Raji (cell line): Measurements from ENCODE around the gene PRDM16.

Experiments
- POLR2A ChIP-seq: IDR thresholded peaks from 2 replicates; pipeline ENCODE4 v1.6.1; 2011; ENCODE audit warnings: low read depth, low read length, control low read depth; ENCODE audit not compliant: insufficient read depth

PRDM16 gene

GRCh38 chr1:3111348-3112021 is 42.5 kb downstream of the PRDM16 start:
- no peak for TF ChIP-seq POLR2A

DNA sequence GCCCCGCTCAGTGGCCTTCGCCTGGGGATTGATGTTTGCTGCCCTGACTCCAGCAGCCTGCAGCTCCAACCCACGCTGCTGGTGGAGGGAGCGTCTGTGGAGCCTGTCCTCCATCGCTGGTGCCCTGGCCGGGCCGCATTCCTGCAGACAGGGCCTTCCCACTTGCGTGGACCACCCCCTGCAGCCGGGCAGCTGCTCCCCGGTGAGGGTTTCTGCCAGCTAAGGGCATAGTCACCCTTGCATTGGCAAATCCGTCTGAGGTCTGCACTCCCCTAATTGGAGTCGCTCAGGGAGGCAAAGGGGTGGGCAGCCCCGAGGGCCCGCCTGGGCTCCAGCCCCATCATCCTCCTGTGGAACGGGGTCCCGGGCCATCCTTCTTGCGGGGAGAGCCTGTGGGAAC is 43.5 kb downstream of the PRDM16 start:
- no peak for TF ChIP-seq POLR2A

- no peak for TF ChIP-seq POLR2A
These were observed 44.2 kb downstream of the PRDM16 start for GRCh38 chr1:3113047-3113740.

DNA sequence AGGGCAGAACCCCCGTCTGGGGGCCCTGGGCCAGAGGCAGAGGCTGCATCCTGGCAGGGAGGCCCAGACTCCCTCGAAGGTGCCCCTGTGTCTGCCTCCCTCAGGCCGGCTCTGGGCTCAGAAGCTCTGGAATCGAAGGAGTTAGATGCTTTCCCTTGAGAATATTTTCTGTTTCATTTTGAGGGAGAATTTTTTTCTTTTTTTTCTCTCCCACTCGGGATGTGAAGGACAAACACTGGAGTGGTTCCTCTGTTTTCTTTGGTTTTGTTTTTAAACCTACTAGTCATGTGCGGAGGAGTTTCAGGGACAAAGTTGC is 44.7 kb downstream of the PRDM16 start:
- no peak for TF ChIP-seq POLR2A

GRCh38 chr1:3114131-3114744 is 45.2 kb downstream of the PRDM16 start:
- no peak for TF ChIP-seq POLR2A

GRCh38 chr1:3114846-3115245 is 45.8 kb downstream of the PRDM16 start:
- no peak for TF ChIP-seq POLR2A

- TF ChIP-seq POLR2A: no peak
These were observed 46.5 kb downstream of the PRDM16 start for GRCh38 chr1:3115275-3116149.

- no peak for TF ChIP-seq POLR2A
These were observed 47.1 kb downstream of the PRDM16 start for GRCh38 chr1:3116150-3116510.

- no peak for TF ChIP-seq POLR2A
These were observed 47.6 kb downstream of the PRDM16 start for GRCh38 chr1:3116560-3116959.

GRCh38 chr1:3117879-3118278 is 48.9 kb downstream of the PRDM16 start:
- TF ChIP-seq POLR2A: no peak

GRCh38 chr1:3119061-3119460 is 50.1 kb downstream of the PRDM16 start:
- TF ChIP-seq POLR2A: no peak

DNA sequence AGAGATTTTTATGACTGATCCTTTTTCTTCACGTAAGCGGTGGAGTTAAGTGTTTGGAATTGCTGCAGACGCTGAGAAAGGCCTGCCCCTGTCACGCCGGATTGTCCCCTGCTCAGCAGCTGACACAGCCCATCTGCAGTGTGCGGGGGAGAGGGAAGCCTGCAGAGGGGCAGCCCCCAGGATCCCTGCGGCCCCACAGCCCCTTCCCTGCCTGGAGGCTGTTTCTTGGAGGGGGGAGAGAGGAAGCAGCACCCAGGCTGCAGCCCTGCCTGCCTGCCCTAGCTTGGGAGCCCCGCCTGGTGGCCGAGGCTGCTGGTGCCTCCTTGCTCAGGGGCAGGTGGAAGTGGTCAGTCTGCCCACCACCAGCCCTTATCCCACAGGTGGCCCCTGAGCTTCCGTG is 50.7 kb downstream of the PRDM16 start:
- no peak for TF ChIP-seq POLR2A

- no peak for TF ChIP-seq POLR2A
These were observed 51.1 kb downstream of the PRDM16 start for GRCh38 chr1:3120140-3120539.

DNA sequence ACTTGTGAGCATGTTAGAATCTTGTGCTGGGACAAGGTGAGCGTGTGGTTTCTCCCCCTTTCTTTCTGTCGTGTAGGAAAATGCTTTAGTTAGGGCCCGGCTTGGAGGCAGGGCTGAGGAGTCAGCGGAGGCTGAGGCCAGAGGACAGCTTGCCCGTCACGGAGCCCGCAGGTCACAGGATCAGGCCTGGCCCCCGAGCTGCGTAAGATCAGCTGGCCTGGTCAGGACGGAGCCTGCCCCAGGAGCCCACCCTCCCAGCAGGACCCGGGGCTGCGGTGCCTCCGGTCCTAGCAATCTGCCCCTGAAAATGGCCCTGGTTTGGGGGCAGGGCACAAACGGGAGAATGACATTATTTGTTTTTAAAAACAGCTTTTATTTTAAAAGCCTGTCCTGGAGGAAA is 52.0 kb downstream of the PRDM16 start:
- TF ChIP-seq POLR2A: no peak

DNA sequence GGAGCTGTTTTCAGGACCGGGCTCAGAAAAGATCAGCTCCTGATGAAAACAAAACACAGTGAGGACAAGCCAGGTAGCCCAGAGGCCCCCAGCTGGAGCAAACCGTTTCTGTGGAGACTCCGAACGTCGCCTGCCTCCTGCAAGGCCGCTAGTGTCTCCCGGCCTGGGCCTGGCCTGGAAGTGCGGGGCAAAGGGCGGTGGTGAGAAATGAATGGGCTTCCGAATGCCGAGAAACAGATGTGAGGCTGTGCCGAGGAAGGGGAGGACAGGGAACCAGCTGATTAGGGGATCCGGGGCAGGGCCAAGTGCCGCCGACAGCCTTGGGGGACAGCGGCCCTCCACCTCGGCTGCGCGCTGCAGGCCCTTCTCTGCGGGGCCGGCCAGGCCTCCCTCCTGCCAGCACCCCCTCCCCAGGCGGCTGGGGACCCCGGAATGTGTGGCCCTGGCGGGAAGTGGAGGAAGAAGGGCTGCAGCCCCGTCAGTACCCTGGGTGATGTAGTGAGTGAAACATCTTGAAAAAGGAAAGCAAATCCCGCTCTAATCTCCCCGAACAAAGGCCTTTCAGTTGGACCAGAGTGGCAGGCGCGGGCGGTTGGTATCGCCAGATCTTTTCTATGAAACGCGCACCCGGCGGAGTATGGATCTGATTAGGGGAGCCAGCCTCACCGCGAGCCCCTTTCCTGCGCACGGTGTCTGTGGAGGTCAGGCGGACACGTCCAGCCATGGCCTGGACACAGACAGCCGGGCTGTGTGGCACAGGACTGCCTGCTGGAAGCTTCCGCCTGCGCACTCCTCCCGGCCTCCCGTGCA is 52.6 kb downstream of the PRDM16 start:
- TF ChIP-seq POLR2A: no peak
